HepG2 (cell line): ENCODE data around the gene OAT. TPM values are rescaled to one million over a fixed set of nuclear protein-coding genes. Genes with fewer than 3 reads are reported as not detected.

Source experiments
- BRD4 ChIP-seq: sonication (generic); formaldehyde crosslinking; IDR thresholded peaks from 2 replicates; pipeline ENCODE4 v1.4.0; 2020; ENCODE audit warnings: missing genetic modification reagents
- EED ChIP-seq: sonication (generic); formaldehyde crosslinking; IDR thresholded peaks from 2 replicates; pipeline ENCODE4 v1.5.0; 2020; ENCODE audit warnings: mild to moderate bottlenecking, missing genetic modification reagents
- FOXM1 ChIP-seq: sonication (generic); formaldehyde crosslinking; IDR thresholded peaks from 2 replicates; pipeline ENCODE4 v1.5.0; 2020; ENCODE audit warnings: missing genetic modification reagents
- HDAC2 ChIP-seq: sonication (generic); formaldehyde crosslinking; IDR thresholded peaks from 2 replicates; pipeline ENCODE4 v1.4.0; 2020; ENCODE audit warnings: missing genetic modification reagents
- HMG20B ChIP-seq: conservative IDR thresholded peaks from 2 replicates; pipeline ENCODE4 v1.6.1; 2016; ENCODE audit warnings: missing genetic modification reagents, missing compliant biosample characterization
- JARID2 ChIP-seq: sonication (generic); formaldehyde crosslinking; IDR thresholded peaks from 2 replicates; pipeline ENCODE4 v1.8.1; 2023; ENCODE audit warnings: missing genetic modification reagents, inconsistent platforms; ENCODE audit not compliant: insufficient replicate concordance
- KLF16 ChIP-seq, 2 experiments: sonication (generic) in 1 of 2; formaldehyde crosslinking in 1 of 2; IDR thresholded peaks; 2 replicates each; pipeline versions ENCODE4 v1.6.1 to v1.8.0; 2016 to 2023; ENCODE audit warnings: missing genetic modification reagents in 2 of 2, missing compliant biosample characterization in 1 of 2
- NBN ChIP-seq: fragments of 450-650 bp; conservative IDR thresholded peaks from 2 replicates; pipeline ENCODE4 v1.6.1; 2017
- SRSF4 ChIP-seq: fragments of 200-400 bp; formaldehyde crosslinking; IDR thresholded peaks from one replicate; pipeline ENCODE4 v1.6.1; 2018; ENCODE audit warnings: mild to moderate bottlenecking, low read depth, low read length, moderate library complexity; ENCODE audit not compliant: poor library complexity, severe bottlenecking
- SYNCRIP ChIP-seq: fragments of 200-400 bp; formaldehyde crosslinking; IDR thresholded peaks from 2 replicates; pipeline ENCODE4 v1.6.1; 2018; ENCODE audit warnings: mild to moderate bottlenecking, low read depth, low read length; ENCODE audit not compliant: insufficient read depth
- TBP ChIP-seq: sonication (generic); formaldehyde crosslinking; IDR thresholded peaks from 2 replicates; pipeline ENCODE4 v1.5.0; 2020; ENCODE audit warnings: missing genetic modification reagents
- WIZ ChIP-seq: sonication (generic); formaldehyde crosslinking; IDR thresholded peaks from 2 replicates; pipeline ENCODE4 v1.5.1; 2020; ENCODE audit warnings: mild to moderate bottlenecking, missing genetic modification reagents
- ZBTB44 ChIP-seq: sonication (generic); formaldehyde crosslinking; IDR thresholded peaks from 2 replicates; pipeline ENCODE4 v1.4.0; 2020; ENCODE audit warnings: missing genetic modification reagents
- ZBTB49 ChIP-seq: sonication (generic); formaldehyde crosslinking; IDR thresholded peaks from 2 replicates; pipeline ENCODE4 v1.4.0; 2020; ENCODE audit warnings: missing genetic modification reagents, borderline replicate concordance
- ZEB1 ChIP-seq: IDR thresholded peaks from 2 replicates; pipeline ENCODE4 v1.6.1; 2012; ENCODE audit warnings: mild to moderate bottlenecking, low read depth, inconsistent platforms; ENCODE audit not compliant: insufficient replicate concordance
- ZFAT ChIP-seq: sonication (generic); formaldehyde crosslinking; conservative IDR thresholded peaks from 2 replicates; pipeline ENCODE4 v1.8.1; 2023; ENCODE audit warnings: missing genetic modification reagents, inconsistent platforms
- ZNF232 ChIP-seq: sonication (generic); formaldehyde crosslinking; IDR thresholded peaks from 2 replicates; pipeline ENCODE4 v1.4.0; 2020; ENCODE audit warnings: missing genetic modification reagents, borderline replicate concordance
- ZNF317 ChIP-seq: sonication (generic); formaldehyde crosslinking; IDR thresholded peaks from 2 replicates; pipeline ENCODE4 v1.5.0; 2020; ENCODE audit warnings: mild to moderate bottlenecking, missing genetic modification reagents
- ZNF335 ChIP-seq: sonication (generic); formaldehyde crosslinking; IDR thresholded peaks from 2 replicates; pipeline ENCODE4 v1.4.0; 2020; ENCODE audit warnings: missing genetic modification reagents
- ZNF597 ChIP-seq: sonication (generic); formaldehyde crosslinking; IDR thresholded peaks from 2 replicates; pipeline ENCODE4 v1.5.0; 2020; ENCODE audit warnings: missing genetic modification reagents
- ZNF761 ChIP-seq: sonication (generic); formaldehyde crosslinking; conservative IDR thresholded peaks from 2 replicates; pipeline ENCODE4 v1.4.0; 2020; ENCODE audit warnings: mild to moderate bottlenecking, missing genetic modification reagents
- polyA plus RNA-seq, 8 experiments: library from polyadenylated mRNA; depleted of rRNA in 3 of 8; stranded (reverse) in 7 of 8; unstranded in 1 of 8; fragments of >200 nt; fragmentation: Illumina TruSeq in 4 of 8; extraction: Trizol in 4 of 8; gene quantifications; 2 replicates each; pipeline versions ENCODE4 v1.2.1 to v1.2.3, GENCODE V29; 2011 to 2016; ENCODE audit warnings: low read depth in 4 of 8, missing spikeins in 1 of 8, mixed read lengths in 1 of 8; ENCODE audit not compliant: insufficient read depth in 1 of 8
- total RNA-seq, 5 experiments: library from RNA; depleted of rRNA; stranded (reverse); fragments of >200 nt; fragmentation: Illumina TruSeq; extraction: Trizol; gene quantifications; 2 replicates each; pipeline ENCODE4 v1.2.3, GENCODE V29; 2016; ENCODE audit warnings: low read depth in 1 of 5
- TF ChIP-seq, protein P1 (sequence below): sonication (generic); formaldehyde crosslinking; IDR thresholded peaks from 2 replicates; pipeline ENCODE4 v1.4.0; 2020; ENCODE audit warnings: mild to moderate bottlenecking, missing genetic modification reagents
- TF ChIP-seq, protein P2 (sequence below): IDR thresholded peaks from 2 replicates; pipeline ENCODE4 v1.6.1; 2018; ENCODE audit warnings: missing genetic modification reagents
- TF ChIP-seq, protein P3 (sequence below): IDR thresholded peaks from 2 replicates; pipeline ENCODE4 v1.6.1; 2016; ENCODE audit warnings: missing compliant biosample characterization, missing genetic modification reagents, borderline replicate concordance

Gene OAT
- total and polyA plus RNA-seq, 2 of the 13 experiments (the other 11 are each of a cell fraction or from before 2014, with no cell fraction given), result 87.8 to 96.7 TPM

- TF ChIP-seq ZBTB44 (CRISPR knock-in tag) (no peak), ZNF597 (CRISPR knock-in tag) (no peak), SYNCRIP (no peak), WIZ (CRISPR knock-in tag) (no peak), ZNF761 (no peak), ZFAT (CRISPR knock-in tag) (no peak), JARID2 (CRISPR knock-in tag) (no peak), BRD4 (CRISPR knock-in tag) (no peak), ZNF317 (no peak), HMG20B (CRISPR knock-in tag) (no peak), NBN (no peak), KLF16 (CRISPR knock-in tag; IDR thresholded peaks at IDR 0.05) (no peak), EED (no peak), SRSF4 (no peak), ZEB1 (no peak), FOXM1 (no peak), ZNF232 (CRISPR knock-in tag) (no peak), ZBTB49 (CRISPR knock-in tag) (no peak), HDAC2 (CRISPR knock-in tag) (no peak), ZNF335 (no peak), TBP (CRISPR knock-in tag) (no peak)
- TF ChIP-seq, protein P1, sequence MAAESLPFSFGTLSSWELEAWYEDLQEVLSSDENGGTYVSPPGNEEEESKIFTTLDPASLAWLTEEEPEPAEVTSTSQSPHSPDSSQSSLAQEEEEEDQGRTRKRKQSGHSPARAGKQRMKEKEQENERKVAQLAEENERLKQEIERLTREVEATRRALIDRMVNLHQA (CRISPR knock-in tag), result no peak
- TF ChIP-seq, protein P2, sequence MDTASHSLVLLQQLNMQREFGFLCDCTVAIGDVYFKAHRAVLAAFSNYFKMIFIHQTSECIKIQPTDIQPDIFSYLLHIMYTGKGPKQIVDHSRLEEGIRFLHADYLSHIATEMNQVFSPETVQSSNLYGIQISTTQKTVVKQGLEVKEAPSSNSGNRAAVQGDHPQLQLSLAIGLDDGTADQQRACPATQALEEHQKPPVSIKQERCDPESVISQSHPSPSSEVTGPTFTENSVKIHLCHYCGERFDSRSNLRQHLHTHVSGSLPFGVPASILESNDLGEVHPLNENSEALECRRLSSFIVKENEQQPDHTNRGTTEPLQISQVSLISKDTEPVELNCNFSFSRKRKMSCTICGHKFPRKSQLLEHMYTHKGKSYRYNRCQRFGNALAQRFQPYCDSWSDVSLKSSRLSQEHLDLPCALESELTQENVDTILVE, result no peak
- TF ChIP-seq, protein P3, sequence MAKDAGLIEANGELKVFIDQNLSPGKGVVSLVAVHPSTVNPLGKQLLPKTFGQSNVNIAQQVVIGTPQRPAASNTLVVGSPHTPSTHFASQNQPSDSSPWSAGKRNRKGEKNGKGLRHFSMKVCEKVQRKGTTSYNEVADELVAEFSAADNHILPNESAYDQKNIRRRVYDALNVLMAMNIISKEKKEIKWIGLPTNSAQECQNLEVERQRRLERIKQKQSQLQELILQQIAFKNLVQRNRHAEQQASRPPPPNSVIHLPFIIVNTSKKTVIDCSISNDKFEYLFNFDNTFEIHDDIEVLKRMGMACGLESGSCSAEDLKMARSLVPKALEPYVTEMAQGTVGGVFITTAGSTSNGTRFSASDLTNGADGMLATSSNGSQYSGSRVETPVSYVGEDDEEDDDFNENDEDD (CRISPR knock-in tag), result no peak
These were observed 43.1 kb upstream of the OAT start, which contains the start of gene LHPP (continued) for GRCh38 chr10:124461642-124462347.
